Natural killer cell (primary cell): Measurements from ENCODE around the gene PLXNC1. TPM values are rescaled to one million over a fixed set of nuclear protein-coding genes. Genes with fewer than 3 reads are reported as not detected.

Source experiments
- ATAC-seq, 3 donors: fragments of 150-1000 bp in 2 of 3; fragments of 200-7000 bp in 1 of 3; cut with Tn5 transposase; 1 replicate in 1 of 3; 2 replicates in 2 of 3; pipeline ENCODE4 v1.10.0; 2021; ENCODE audit warnings: mild to moderate bottlenecking in 2 of 3, moderate library complexity in 2 of 3
- DNase-seq, 2 donors: peaks; one replicate each; pipeline versions ENCODE4 v3.0.0 to v3.0.0-alpha.2; 2013 to 2021; ENCODE audit warnings: mixed read lengths in 1 of 2
- H3K27ac ChIP-seq: one replicate; pipeline ENCODE4 v1.5.1; 2013; ENCODE audit warnings: mild to moderate bottlenecking, low read length
- H3K27me3 ChIP-seq: one replicate; pipeline ENCODE4 v1.6.1; 2013; ENCODE audit warnings: low read length; ENCODE audit not compliant: control insufficient read depth, insufficient read depth
- H3K36me3 ChIP-seq: one replicate; pipeline ENCODE4 v1.6.1; 2013; ENCODE audit warnings: low read length; ENCODE audit not compliant: control insufficient read depth, insufficient read depth
- H3K4me1 ChIP-seq: one replicate; pipeline ENCODE4 v1.6.1; 2013; ENCODE audit warnings: low read length; ENCODE audit not compliant: control insufficient read depth, insufficient read depth
- H3K4me3 ChIP-seq: one replicate; pipeline ENCODE4 v1.5.1; 2013; ENCODE audit warnings: low read length
- H3K9me3 ChIP-seq: one replicate; pipeline ENCODE4 v1.6.1; 2013; ENCODE audit warnings: low read length; ENCODE audit not compliant: control insufficient read depth, insufficient read depth
- H3K27ac Mint-ChIP-seq, 2 donors: one replicate each; pipeline ENCODE4 v1.8.0; 2022; ENCODE audit warnings: mild to moderate bottlenecking in 2 of 2, mixed read lengths in 2 of 2, moderate library complexity in 1 of 2
- H3K27me3 Mint-ChIP-seq, 2 donors: one replicate each; pipeline ENCODE4 v1.8.0; 2022; ENCODE audit warnings: low read depth in 2 of 2, mixed read lengths in 2 of 2
- H3K36me3 Mint-ChIP-seq: one replicate; pipeline ENCODE4 v1.8.0; 2022; ENCODE audit warnings: mixed read lengths
- H3K4me1 Mint-ChIP-seq, 2 donors: one replicate each; pipeline ENCODE4 v1.8.0; 2022; ENCODE audit warnings: mixed read lengths in 2 of 2
- H3K4me3 Mint-ChIP-seq: one replicate; pipeline ENCODE4 v1.8.0; 2022; ENCODE audit warnings: mild to moderate bottlenecking, moderate library complexity, mixed read lengths
- H3K9me3 Mint-ChIP-seq, 2 donors: one replicate each; pipeline ENCODE4 v1.8.0; 2022; ENCODE audit warnings: mixed read lengths in 2 of 2
- CTCF ChIP-seq: fragments of 200-600 bp; IDR thresholded peaks from one replicate; pipeline ENCODE4 v1.8.0; 2022; ENCODE audit warnings: antibody characterized with exemption
- WGBS: methylation state at CpG from one replicate; pipeline ENCODE4 v1.1.7; 2013; ENCODE audit warnings: missing lambda C conversion rate; ENCODE audit not compliant: insufficient coverage; 5-methylcytosine and 5-hydroxymethylcytosine counted together
- intact Hi-C: fragments of 100-400 bp; cut with micrococcal nuclease; formaldehyde crosslinking; loops from one replicate; pipeline ENCODE4 v1.14.2; 2022
- total RNA-seq, 4 donors: library from RNA; stranded (reverse); fragments of 120-200 nt in 1 of 4; gene quantifications; one replicate each; pipeline versions ENCODE4 v1.2.3 to v1.2.4, GENCODE V29; 2013 to 2022

The PLXNC1 gene
- total RNA-seq: 10 to 100 TPM; 22.0 to 30.7 (median 26.5) TPM
- 54.0 TPM for total RNA-seq (2013)

DNA sequence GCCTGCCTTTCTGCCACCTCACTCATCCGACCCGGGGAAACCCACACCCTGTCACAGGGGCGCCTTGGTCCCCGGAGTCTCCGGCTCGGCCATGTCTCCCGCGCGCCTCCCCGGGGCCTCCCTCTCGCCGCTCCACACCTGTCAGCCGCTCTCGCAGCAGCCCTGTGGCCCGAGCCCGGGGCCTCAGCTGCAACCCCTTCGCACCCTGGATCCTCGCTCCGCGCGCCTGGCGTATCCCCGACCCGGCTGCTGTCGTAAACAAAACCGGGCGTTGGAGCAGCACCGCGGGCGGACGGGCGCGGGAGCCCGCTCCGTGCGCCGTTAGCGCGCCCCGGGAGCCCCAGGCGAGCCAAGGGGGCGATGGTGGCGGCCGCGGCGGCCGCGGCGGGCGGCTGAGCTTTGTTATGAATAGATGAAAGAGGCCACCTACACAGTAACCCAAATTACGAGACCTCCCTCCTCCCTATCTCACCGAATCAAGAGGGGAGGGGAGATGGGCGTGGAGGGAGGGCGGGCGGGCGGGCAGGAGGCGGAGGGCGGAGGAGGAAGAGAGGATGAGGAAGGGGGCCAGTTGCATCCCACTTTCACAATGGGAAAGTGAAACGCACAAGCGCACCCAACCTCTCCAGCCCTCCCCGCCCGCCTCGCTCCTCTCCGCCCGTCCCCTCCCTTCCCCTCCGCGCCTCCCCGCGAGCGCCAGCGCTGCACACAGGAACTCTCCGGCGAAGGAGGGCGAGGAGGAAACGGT is at the start of gene PLXNC1:
PLXNC1 (plus strand) TSS at position 587 of the 748 bp plus-strand sequence. CDS start 395 bp downstream, outside the sequence.
- Mint-ChIP-seq H3K36me3 (no peaks in the 10 kb centered on the region), H3K27me3 (peaks cover 0 to 3% of the 10 kb centered on the region in 2 donors), H3K9me3 (no peaks in the 10 kb centered on the region), H3K4me1 (peaks cover 21 to 37% of the 10 kb centered on the region in 2 donors), H3K27ac (peak within 1 kb of the TSS; percentile 46 to 84), H3K4me3 (peak within 1 kb of the TSS; percentile 94)
- intact Hi-C loops: no loop called here
- TF ChIP-seq CTCF: no peak
- under 1% methylated on average over 61 of the region's 75 CpGs for WGBS
- DNase-seq (peak; percentile 49 to 85), ATAC-seq (peak; percentile 48 to 60 (median 56))
- Histone ChIP-seq H3K4me1 (peaks cover 22% of the 10 kb centered on the region), H3K27ac (peak within 1 kb of the TSS; percentile 0), H3K36me3 (no peaks in the 10 kb centered on the region), H3K9me3 (no peaks in the 10 kb centered on the region), H3K4me3 (peak within 1 kb of the TSS; percentile 46), H3K27me3 (no peaks in the 10 kb centered on the region)

DNA sequence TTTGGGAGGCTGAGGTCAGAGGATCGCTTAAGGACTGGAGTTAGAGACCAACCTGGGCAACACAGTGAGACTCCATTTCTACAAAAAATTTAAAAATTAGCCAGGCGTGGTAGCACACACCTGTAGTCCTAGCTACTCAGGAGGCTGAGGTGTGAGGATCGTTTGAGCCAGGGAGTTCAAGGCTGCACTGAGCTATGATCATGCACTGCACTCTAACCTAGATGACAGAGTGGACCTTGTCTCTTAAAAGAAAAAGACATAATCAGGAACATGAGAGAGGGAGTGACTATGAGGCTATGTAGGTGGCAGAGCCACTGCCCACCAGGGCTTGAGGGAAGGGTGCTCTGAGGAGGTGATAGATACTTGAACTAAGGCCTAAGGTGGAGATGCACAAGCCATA is 49.2 kb upstream of the PLXNC1 start:
- no peaks in the 10 kb centered on the region for H3K9me3 Mint-ChIP-seq
- Histone ChIP-seq H3K4me1 (peaks cover 15% of the 10 kb centered on the region), H3K27ac (no peak overlapping the region), H3K4me3 (no peak overlapping the region), H3K36me3 (no peaks in the 10 kb centered on the region), H3K9me3 (no peaks in the 10 kb centered on the region), H3K27me3 (peaks cover 3% of the 10 kb centered on the region)
- intact Hi-C loops: no loop called here
- peaks cover 7 to 20% of the 10 kb centered on the region in 2 donors for H3K27me3 Mint-ChIP-seq
- H3K4me1 Mint-ChIP-seq: peaks cover 5% of the 10 kb centered on the region in 2 donors
- 84% methylated on average over 3 of the region's 3 CpGs for WGBS
- no peak for TF ChIP-seq CTCF
- no peak overlapping the region for H3K27ac Mint-ChIP-seq
- no peak for DNase-seq
- H3K4me3 Mint-ChIP-seq: no peak overlapping the region
- ATAC-seq: no peak
- H3K36me3 Mint-ChIP-seq: no peaks in the 10 kb centered on the region

DNA sequence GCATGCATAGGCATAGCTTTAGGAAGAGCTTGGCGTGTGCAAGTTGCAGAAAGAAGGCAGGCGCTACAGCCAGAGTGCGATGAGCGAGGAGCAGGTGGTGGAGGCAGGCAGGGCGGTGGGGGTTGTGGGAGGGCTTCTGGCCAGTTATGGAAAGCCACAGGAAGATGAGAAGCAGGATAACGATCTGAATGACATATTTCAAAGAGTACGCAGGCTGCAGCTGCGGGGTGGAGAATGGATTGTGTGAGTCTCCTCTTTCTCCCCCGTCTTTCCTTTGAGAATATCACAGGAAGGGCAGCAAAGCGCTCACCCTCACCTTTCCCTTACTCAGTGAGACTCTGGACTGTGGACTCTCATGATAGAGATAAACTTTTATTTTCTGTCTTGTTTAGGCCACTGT is 48.7 kb upstream of the PLXNC1 start:
- DNase-seq (no peak), ATAC-seq (no peak)
- Mint-ChIP-seq H3K4me1 (peaks cover 5% of the 10 kb centered on the region in 2 donors), H3K9me3 (no peaks in the 10 kb centered on the region), H3K27me3 (peaks cover 7 to 22% of the 10 kb centered on the region in 2 donors), H3K27ac (no peak overlapping the region), H3K36me3 (no peaks in the 10 kb centered on the region), H3K4me3 (no peak overlapping the region)
- Histone ChIP-seq H3K9me3 (no peaks in the 10 kb centered on the region), H3K36me3 (no peaks in the 10 kb centered on the region), H3K27ac (no peak overlapping the region), H3K4me3 (no peak overlapping the region), H3K4me1 (peaks cover 15% of the 10 kb centered on the region), H3K27me3 (peaks cover 3% of the 10 kb centered on the region)
- WGBS: 24% methylated on average over 10 of the region's 10 CpGs
- intact Hi-C loops: loop anchor here (2.0 to 5.0 kb wide), 6 partner anchors 122 to 1315 kb away; partner anchors contain the start of gene CRADD
- TF ChIP-seq CTCF: no peak
